ENCODE measurements around the gene EPHB3.

EPHB3 gene

GRCh38 chr3:184582646-184583577, 21.3 kb downstream of the EPHB3 start:
- no peak for DNase-seq

GRCh38 chr3:184583578-184584451, 22.2 kb downstream of the EPHB3 start:
- no peak for DNase-seq

GRCh38 chr3:184584464-184584891, 22.9 kb downstream of the EPHB3 start:
- DNase-seq = no peak

GRCh38 chr3:184585545-184585944, 24.0 kb downstream of the EPHB3 start:
- no peak for DNase-seq

- DNase-seq = no peak
Measured at GRCh38 chr3:184586851-184587250, 25.3 kb downstream of the EPHB3 start.

- DNase-seq = no peak
Measured at GRCh38 chr3:184588776-184589175, 27.2 kb downstream of the EPHB3 start.

GRCh38 chr3:184590795-184591194, 29.2 kb downstream of the EPHB3 start:
- DNase-seq = no peak

- no peak for DNase-seq
Measured at GRCh38 chr3:184591789-184592188, 30.2 kb downstream of the EPHB3 start.

GRCh38 chr3:184592371-184593219, 31.0 kb downstream of the EPHB3 start:
- DNase-seq = no peak

GRCh38 chr3:184593220-184593927, 31.8 kb downstream of the EPHB3 start:
- no peak for DNase-seq

- no peak for DNase-seq
Measured at GRCh38 chr3:184593928-184594303, 32.3 kb downstream of the EPHB3 start.

GRCh38 chr3:184594371-184595001, 32.9 kb downstream of the EPHB3 start:
- no peak for DNase-seq

- no peak for DNase-seq
Measured at GRCh38 chr3:184595726-184596125, 34.1 kb downstream of the EPHB3 start.

- no peak for DNase-seq
Measured at GRCh38 chr3:184596233-184596632, 34.6 kb downstream of the EPHB3 start.

- no peak for DNase-seq
Measured at GRCh38 chr3:184596886-184597575, 35.4 kb downstream of the EPHB3 start.

- DNase-seq = no peak
Measured at GRCh38 chr3:184597829-184598573, 36.4 kb downstream of the EPHB3 start.

GRCh38 chr3:184598574-184598927, 37.0 kb downstream of the EPHB3 start:
- DNase-seq = no peak

GRCh38 chr3:184599143-184599542, 37.6 kb downstream of the EPHB3 start:
- DNase-seq = no peak

- no peak for DNase-seq
Measured at GRCh38 chr3:184600685-184601377, 39.2 kb downstream of the EPHB3 start.
